Measurements from ENCODE around the gene GIGYF2.

The GIGYF2 gene

DNA sequence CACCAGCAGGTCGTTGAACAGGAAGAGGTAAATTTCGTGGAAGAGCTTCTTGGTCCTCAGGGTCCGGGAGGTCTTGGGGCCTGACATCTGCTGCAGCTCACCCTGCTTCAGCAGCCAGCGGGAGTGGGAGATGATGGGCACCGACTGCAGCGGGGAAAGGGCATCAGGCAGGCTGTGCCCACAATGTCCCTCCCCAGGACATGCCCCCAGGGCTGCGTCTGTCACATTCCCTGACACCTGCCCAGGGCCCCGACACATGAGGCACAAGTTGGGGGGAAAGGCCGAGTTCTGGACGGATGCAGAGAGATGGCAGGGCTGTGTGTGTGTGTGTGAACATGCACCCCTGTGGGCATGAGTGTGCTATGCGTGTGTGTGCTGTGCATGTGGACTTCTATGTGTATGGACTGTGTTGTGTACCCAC, 186.9 kb downstream of the GIGYF2 start:
- DNase-seq: no peak

DNA sequence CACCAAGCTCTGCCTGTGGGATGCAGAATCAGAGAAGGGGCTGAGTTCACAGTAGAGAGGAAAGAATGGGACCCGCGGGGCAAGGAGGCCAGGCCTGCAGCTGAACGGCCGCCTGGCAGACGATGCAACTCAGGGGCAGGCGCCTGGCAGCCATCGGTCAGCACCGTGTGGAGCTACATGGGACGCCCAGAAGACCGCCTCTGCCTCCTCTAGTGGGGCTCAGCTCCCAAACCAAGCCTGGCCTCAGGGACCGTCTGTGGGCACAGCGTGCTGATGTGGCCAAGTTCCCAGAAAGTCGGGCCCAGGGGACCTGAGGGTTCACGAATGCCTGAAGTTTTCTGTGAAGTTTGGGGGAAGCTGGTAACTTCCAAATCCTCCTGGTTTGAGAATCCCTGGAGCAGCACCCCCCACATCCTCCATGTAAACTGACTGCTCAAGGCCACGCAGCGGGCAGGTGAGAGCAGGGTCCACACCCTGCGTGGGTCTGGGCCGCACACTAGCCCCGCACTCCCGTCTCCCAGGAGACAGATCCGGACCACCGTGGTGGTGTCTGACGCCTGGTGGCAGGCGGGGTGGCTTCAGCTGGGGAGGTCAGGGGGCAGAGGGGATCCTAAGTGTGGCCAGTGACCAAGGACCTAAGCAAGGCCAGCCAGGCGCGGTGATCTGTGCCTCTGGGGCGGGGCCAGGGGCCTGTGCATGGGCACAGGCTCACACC, 187.6 kb downstream of the GIGYF2 start:
- no peak for DNase-seq

DNA sequence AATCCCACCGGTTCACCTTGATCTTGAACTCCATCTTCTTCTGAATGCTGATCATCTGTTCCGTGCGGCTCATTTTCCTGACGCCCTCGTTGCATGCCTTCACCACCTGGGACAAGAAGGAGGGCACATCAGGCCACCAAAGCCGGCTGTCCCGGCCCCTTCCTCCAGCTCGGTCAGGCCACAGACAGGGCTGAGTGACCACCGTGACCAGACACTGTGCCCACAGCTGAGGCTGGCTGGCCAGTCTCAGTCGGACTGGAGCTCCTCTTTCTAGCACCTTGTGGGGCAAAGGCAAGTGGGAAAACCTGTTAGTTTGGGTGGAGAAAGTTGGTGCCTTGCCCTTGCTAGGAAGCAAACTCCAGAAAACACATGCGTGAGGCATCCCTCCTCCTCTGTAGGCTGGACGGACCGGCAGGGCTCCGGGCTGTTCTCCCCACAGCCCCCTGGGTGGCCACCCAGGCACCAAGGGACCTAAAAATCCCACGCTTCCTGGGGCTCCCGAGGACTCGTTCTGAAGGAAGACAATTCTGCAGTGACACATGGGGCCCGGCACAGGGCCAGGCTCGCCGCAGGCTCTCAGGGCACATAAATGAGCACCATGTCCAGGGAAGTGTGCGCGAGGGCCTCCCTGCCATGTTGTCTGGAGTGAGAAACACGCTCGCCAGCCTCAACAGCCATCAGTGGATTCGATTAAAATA, 188.3 kb downstream of the GIGYF2 start:
- DNase-seq: no peak

DNA sequence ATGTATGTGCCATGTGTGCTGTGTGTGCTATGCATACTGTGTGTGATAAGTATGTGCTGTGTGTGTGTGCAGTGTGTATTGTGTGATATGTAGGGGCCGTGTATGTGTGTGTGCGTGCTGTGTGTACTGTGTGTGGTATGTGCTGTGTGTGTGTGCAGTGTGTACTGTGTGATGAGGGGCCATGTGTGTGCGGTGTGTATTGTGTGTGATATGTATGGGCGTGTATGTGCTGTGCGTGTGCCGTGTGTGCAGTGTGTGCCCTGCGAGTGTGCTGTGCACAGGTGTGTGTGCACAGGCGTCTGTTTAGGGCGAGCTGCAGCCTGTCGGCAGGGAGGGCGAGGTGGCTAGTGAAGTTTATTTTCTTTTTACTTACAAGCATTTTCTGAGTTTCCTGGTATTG, 189.0 kb downstream of the GIGYF2 start:
- DNase-seq: no peak

DNA sequence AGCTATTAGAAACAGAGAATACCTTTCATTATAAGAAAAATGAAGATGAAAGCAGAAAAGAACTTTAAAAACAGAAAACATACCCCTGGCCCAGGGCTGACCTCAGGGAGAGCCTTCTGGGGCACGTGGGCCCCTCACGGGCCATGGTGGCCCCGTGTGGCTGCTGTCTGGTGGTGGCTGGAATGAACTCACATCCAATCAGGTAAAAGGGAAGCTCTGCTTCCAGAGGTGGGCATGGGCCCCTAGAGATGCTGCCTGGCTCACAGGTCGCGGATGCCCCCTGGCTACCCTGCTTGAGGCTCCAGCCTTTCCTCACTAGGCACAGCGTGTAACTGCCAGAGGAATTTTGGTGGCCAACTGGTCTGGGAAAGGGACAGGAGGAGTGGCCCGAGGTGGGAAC, 189.5 kb downstream of the GIGYF2 start:
- no peak for DNase-seq

DNA sequence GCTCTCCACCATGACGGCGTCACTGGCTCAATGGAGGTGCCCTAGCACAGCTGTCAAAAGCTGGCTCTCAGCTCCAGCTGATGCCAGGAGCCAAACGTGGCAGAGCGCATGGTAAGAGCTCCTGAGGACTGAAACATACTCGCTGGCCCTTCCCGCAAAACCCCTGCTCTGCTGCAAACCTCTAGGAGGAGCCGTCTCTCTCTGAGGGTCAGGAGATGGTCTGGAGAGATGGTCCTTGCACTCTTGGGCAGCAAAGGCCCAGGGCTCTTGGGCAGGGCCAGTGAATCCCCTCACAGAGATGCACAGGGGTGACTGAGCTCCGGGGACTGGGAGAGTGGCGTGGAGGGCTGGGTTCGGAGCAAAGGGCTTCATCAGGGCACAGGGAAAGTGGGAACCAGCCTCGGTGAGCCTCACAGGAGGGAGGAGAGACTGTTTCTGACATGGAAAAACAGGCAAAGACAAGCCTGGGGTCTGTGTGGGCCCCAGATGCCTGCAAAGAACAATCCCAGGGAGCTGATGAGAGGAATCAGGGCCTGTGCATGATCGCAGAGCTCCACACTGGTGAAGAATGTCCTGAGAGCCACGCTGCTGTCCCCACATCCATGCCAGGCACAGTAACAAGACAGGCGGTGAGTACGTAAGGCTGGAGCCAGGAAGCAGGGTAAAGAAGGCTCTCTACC, 190.2 kb downstream of the GIGYF2 start:
- DNase-seq: no peak

DNA sequence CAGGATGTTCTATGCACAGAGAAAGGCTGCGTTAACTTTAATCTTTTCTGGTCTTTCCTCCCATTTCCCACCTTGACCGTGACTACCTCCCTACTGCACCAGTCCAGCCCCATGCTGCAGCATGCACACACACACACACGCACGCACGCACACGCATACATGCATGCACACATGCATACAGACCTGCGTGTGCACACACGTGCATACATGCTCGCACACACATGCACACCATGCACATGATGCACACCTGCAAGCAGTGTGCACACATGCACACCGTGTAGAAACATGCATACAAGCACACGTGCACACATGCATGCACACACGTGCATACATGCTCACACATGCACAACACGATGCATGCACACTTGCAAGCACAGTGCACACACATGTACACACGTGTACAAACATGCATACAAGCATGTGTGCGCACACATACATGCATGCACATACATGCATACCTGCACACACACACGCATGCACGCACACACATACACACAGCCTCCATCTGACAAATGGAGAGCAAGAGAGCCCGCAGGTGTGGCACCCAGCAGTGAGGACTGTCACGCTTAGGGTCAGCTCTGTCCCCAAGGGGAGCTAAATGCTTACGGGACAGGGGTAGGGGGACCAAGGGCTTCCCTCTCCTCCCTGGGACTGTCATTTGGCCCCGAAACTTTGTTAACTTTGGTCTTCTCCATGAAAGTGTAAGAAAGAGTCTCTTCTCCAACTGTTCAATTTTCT, 191.1 kb downstream of the GIGYF2 start:
- DNase-seq: no peak

DNA sequence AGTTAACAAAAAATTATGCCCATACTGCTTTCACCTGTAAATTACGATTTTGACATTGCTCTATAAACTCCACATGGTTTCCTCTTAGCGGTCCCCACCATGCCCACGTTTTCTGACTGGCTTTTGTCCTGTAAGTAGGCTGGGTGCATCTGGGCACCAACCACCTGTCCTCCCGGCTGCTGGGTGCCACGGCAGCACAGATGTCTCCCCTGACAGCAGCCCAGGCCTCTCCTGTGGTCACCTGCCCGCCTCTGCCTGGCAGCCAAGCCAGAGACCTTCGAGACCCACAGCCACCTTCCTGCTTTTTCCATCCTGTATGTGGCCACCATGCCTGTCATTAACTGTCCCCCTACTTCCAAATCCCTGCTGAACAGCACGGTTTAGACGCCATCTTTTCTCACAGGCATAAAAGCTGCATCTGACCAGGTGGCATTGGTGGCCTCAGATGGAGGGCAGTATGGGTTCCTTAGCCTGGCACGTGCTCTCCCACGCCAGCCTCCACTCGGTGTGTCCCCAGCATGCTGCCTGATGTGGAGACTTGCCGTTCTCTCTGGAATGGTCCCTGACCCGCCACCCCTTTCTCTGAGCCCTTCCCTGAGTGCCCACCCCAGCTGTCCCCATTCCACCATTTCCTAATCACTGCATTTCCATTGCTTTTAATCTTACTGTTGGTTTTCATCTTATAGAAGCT, 191.9 kb downstream of the GIGYF2 start:
- no peak for DNase-seq

DNA sequence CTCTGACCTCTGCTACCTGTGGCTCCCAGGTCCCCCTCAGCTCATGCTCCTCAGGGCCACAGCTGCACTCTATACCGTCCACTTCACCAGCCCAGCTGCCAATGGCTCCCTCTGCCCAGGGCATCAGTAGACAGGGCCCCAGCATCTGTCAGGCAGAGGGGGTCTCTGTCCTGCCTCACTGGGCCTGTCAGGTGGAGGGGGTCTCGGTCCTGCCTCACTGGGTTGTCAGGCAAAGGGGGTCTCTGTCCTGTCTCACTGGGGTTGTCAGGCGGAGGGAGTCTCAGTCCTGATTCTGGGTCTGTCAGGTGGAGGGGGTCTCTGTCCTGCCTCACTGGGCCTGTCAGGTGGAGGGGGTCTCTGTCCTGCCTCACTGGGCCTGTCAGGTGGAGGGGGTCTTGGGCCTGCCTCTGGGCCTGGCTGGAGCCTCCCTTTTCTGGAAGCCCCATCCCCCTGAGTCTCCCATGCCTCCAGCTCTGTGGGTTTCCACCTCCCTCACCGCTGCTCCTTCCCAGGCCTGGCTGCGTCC, 192.8 kb downstream of the GIGYF2 start:
- no peak for DNase-seq

DNA sequence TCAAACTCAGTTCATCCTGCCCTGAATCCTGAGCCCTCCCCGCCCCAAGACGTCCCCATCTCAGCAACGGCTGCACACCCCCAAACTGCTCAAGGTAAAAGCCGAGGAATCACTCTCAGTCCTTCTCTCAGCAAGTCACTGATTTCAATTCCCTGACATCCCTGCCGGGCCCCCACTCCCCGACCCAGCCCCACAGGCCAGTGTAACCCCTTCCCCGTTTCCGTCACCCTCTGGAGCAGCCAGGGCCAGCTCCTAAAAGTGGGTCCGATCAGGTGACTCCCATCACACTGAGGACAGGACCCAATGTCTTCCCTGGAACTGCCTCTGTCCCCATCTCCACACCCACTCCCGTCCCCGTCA, 193.4 kb downstream of the GIGYF2 start:
- no peak for DNase-seq

DNA sequence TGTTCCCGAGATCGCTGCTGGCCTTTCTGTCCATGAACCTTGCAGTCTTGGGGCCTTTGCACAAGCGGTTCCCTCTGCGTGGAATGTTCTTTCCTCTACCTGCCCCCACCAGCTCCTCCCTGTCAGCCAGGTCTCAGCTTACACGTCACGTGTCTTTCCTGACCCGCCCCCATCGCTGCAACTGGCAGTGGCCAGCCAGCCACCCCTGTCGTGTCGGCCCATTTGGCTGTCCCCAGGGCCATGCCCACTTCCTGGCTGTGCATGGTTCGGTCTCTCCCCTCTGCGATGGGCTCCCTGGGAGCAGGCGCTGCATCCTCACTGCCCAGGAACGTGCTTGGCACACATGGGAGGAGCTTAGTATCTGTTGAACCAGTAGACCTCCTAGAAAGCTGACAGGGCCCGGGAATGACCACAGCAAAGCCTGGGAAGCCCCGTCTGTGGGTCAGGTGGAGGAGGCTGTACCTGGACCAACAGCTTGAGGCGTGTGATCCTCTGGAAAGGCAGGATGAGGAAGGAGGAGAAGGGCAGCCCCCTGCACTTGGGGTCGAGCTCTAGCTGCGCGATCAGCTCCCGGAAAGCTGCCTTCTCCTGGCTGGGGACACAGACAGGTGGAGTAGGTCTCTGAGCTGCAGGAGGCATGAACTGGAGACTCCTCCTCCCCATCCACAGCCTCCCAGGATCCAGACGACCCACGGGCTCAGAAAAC, 193.9 kb downstream of the GIGYF2 start:
- DNase-seq: peak; percentile 44 to 79

DNA sequence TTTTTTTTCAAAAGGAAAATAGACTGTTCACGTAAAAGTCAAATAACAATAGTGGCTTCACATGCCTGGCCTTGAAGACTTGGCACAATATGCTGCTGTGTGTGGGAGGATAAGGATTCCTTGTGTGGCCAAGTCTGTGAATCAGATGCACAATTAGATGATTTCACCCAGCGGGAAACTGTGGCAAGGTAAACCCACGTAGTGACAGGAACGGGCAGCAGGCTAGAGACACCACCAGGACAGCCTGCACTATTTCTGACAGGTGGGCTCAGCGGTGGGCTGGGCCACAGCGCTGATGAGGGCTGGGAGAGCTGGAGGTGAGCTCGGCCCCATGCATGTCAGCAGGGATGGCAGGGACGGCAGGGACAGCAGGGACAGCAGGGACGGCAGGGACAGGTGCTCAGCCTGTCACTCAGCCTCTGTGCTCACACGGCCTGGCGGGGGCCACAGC, 194.5 kb downstream of the GIGYF2 start:
- DNase-seq: no peak

DNA sequence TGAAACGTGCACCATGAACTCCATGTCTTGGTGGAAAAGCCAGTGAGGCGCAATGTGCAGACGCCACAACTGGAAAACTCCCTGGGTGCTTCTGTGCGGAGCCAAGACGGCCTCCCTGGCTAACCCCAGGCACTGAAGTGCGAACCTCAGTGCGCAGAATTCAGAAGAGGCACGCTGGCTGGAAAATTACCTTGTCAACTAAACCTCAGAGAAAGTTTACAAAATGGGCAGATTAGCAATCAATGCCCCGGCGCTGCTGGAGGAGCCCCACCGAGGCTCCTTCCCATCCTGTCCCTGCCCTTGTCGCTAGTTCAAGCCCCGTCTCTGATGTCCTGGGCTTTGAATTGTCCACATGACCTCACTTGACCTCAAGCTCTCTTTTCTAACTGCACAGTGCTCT, 195.1 kb downstream of the GIGYF2 start:
- DNase-seq: no peak

DNA sequence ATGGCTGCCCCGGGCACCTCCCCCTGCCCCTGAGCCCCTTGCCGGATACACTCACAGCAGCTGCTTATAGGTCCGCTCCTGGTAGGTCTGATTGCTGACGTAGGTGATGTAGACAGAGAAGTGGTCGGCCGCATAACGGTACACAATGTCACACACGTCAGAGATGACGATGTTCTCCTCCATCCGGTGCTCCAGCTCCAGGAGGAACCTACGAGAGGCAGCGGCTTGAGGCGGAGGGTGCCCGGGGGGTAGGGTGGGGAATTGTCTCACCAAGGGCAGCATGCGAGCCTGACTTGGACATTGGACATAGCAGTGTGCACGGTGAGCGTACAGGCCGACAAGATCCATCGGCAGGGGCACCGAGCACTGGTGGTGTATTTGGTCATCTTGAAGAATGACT, 195.7 kb downstream of the GIGYF2 start:
- DNase-seq: no peak

DNA sequence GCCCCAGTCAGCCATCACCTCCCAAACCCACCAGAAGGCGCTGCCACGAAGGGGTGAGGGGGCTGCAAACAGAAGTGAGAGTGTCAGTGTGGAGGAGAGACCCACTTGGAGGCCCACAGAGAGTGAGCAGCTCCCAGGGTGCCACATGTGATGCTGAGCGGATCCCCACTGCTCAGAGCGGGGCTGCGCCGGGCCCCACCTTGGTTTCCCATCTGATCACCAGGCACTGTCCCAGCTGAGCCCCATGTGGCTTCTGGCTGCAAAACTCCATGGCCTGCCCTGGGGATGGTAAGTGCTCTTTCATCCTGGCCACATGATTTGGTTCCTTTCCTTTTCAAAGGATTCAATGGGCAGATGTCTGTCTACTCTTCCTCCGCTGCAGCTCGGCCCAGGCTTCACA, 196.7 kb downstream of the GIGYF2 start:
- no peak for DNase-seq

DNA sequence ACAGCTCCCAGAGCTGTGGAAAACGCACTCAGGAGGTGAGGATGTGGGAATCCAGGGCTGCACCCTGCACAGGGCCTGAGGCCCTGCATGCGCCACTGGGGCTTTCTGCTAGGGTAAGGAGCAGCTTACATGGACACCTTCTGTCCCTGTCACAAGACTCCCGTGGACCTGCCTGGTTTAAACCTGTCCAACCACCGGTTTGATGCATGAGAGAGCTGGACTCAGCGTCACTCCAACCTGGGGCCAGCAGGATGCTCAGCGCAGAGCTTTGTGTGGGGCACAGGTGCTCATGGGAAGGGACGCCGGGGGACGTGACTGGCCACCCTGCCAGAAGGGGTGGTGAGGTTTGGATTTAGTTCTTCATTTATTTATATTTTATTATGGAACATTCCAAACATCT, 197.1 kb downstream of the GIGYF2 start:
- no peak for DNase-seq

DNA sequence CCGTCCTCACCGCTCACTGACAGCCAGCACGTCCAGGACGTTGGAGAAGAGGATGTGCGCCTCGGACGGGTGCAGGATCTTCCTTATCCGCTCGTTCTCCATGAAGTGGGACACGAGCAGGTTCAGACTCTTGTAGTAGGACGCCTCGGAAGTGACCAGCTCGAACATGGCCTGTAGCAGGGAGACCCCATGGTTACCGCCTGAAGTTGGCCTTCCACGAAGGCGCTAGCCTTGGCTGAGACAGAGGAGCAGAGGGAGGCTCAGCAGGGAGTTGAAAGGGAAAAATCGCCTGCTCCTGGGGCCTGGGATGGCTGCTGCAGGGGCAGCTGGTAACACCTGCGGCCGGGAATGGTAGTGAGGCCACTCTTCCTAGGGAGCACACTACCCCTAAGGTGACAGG, 197.6 kb downstream of the GIGYF2 start:
- no peak for DNase-seq

DNA sequence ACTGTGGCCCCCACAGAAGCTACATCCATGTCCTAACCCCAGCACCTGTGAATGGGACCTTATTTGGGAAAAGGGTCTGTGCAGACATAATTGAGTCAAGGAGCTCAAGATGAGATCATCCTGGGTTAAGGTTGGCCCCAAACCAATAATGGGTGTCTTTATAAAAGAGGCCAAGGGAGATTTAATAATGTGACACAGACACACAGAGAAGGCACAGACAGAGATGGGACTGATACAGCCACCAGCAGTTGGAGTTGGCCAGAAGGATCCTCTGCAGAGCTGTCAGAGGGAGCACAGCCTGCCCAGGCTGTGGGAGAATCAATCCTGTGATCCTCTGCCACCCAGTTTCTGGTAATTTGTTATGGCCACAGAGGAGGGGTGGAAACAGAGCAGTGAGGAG, 199.0 kb downstream of the GIGYF2 start:
- no peak for DNase-seq

DNA sequence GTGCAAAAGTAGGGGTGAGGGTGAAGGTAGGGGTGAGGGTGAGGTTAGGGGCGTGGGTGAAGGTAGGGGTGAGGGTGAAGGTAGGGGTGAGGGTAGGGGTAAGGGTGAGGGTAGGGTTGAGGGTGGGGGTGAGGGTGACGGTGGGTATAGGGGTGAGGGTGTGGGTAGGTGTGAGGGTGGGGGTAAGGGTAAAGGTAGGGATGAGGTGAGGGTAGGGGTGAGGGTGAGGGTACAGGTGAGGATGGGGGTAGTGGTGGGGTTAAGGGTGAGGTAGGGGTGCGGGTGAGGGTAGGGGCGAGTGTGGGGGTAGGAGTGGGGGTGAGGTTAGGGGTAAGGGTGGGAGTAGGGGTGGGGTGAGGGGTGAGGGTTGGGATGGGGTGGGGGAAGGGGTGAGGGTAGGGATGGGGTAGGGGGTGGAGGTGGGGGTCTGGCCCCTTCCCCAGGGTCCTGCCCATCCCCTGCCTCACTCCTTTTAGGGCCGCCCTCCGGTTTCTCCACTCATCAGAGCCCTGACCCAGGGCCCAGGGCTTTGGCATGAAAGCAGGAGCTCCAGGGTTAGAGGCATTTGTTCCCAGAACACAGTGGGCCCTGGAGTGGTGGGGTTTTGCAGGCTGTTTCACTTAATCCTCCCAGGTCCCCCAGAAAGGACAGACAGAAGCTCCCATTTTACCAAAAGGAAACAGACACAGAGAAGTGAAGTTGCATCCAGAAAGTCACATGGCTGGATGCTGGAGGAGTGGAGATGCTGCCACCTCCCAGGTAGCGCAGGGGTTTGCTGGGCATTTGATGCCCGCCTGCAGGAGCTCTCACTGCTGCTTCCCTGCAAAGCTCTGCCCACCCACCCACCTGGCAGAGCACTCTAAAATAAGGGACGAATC, 199.8 kb downstream of the GIGYF2 start:
- DNase-seq: no peak

DNA sequence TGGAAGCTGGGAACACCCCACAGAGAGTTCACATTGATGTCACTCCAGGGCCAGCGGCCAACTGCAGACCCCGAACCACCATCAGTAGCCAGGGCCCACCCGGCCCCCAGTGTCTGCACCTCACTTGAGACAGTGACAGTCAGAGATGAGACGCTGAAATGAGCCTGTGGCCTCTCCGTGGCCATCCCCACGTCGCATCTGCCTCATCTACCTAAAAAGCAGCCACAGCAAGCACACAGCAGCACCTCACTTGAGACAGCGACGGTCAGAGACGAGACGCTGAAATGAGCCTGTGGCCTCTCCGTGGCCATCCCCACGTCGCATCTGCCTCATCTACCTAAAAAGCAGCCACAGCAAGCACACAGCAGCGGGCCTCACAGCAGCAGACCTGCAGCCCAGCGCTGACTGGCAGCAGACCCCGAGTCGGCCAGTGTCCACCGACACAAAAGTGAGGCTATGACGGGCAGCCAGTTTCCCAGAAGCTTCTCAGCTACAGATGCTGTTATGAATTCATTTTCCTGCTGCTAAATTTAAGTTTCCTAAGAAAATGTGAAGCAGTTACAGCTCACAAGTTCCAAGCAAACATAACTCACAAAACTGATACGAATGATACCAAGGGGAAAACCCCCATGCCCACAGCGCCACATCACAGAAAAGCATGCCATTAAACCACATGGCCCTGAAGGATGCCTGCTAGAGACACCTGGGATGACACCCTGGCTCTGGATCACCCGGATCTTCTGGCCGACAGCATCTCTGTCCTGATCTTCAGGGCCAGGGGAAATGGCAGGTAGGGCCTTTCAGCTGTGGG, 200.7 kb downstream of the GIGYF2 start:
- no peak for DNase-seq

Measured in SHP77 (cell line).